ENCODE measurements around the gene CEMIP2. TPM values are rescaled to one million over a fixed set of nuclear protein-coding genes. Genes with fewer than 3 reads are reported as not detected.

CEMIP2 gene
- polyA plus RNA-seq, 1 of the 3 experiments (the other 2 are of a cell fraction) = 39.8 TPM

DNA sequence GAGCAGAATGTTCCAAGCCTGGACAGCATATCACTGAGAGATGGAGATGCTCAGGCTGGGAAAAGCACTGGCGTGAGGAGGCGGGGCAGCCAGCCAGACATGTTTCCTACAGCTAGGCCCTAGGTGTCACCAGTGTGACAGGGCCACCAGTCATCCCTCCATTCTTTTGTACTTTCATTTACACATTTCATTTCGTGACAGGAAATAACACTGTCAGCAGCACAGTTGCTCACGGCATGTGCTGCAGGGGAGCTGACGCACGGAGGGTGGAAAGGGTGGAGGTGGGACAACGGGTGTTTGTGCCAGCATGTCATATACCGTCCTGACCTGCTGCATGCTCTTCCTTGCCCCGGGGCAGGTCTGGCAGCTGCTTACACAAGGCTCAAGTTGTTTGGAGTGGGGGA is 14.8 kb upstream of the CEMIP2 start:
- Histone ChIP-seq H3F3A (replicated peaks; ENCODE audit: insufficient read depth) (peaks cover 5% of the 10 kb centered on the region), H3K4me2 (no peak overlapping the region), H3K9me3 (no peaks in the 10 kb centered on the region), H3K4me1 (ENCODE audit: control insufficient read depth in 1 of 2, insufficient read depth in 2 of 2, low read depth in 1 of 2, low read length in 1 of 2) (peaks cover 0 to 4% of the 10 kb centered on the region in 2 experiments; a peak in 1 of 4 replicates), H3K9ac (no peak overlapping the region), H3K27ac (ENCODE audit: low read depth in 2 of 2, low read length in 1 of 2) (no peak overlapping the region), H3K36me3 (replicated peaks in 1 of 2; ENCODE audit: control insufficient read depth in 1 of 2, insufficient read depth in 2 of 2, low read length in 1 of 2) (no peaks in the 10 kb centered on the region), H3K27me3 (ENCODE audit: insufficient read depth) (peaks cover 7% of the 10 kb centered on the region; the same call in 1 of the 2 replicates), H3K79me2 (ENCODE audit: insufficient read depth) (no peaks in the 10 kb centered on the region), H3K9me2 (no peaks in the 10 kb centered on the region), H3K4me3 (ENCODE audit: low read depth in 2 of 2, low read length in 1 of 2) (no peak overlapping the region), H2AFZ (ENCODE audit: low read depth) (no peak overlapping the region), H4K20me1 (ENCODE audit: insufficient read depth) (no peaks in the 10 kb centered on the region)
- DNase-seq = no peak
- ChIA-PET CTCF (interaction anchor here (0.7 to 1.2 kb wide), 2 partner anchors 10 to 23 kb away, joined by 3 to 4 read pairs; no protein-coding TSS in a partner anchor), POLR2A (no interaction called here)
- TF ChIP-seq ELF1 (IDR thresholded peaks at IDR 0.05) = no peak
- no peak for TF ChIP-seq FOXM1 (IDR thresholded peaks at IDR 0.05; ENCODE audit: low read depth)
- TF ChIP-seq MXI1 (IDR thresholded peaks at IDR 0.05; ENCODE audit: low read depth, low read length) = no peak
- TF ChIP-seq CHD2 (IDR thresholded peaks at IDR 0.05; ENCODE audit: low read length, partially characterized antibody) = no peak
- no peak for TF ChIP-seq IRF3 (IDR thresholded peaks at IDR 0.05; ENCODE audit: low read depth, low read length)
- TF ChIP-seq, protein P1, sequence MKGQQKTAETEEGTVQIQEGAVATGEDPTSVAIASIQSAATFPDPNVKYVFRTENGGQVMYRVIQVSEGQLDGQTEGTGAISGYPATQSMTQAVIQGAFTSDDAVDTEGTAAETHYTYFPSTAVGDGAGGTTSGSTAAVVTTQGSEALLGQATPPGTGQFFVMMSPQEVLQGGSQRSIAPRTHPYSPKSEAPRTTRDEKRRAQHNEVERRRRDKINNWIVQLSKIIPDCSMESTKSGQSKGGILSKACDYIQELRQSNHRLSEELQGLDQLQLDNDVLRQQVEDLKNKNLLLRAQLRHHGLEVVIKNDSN (IDR thresholded peaks at IDR 0.05; ENCODE audit: borderline replicate concordance, low read depth) = no peak
- no peak for TF ChIP-seq RCOR1 (IDR thresholded peaks at IDR 0.05; ENCODE audit: low read length)
- TF ChIP-seq EP300 (IDR thresholded peaks at IDR 0.05; ENCODE audit: borderline replicate concordance in 1 of 2, low read depth in 1 of 2, low read length in 1 of 2) = no peak
- TF ChIP-seq CTCF (IDR thresholded peaks at IDR 0.05) = no peak
- no peak for TF ChIP-seq TEAD4 (IDR thresholded peaks at IDR 0.05; ENCODE audit: borderline replicate concordance, insufficient read depth)
- TF ChIP-seq NRF1 (IDR thresholded peaks at IDR 0.05; ENCODE audit: low read depth, low read length) = no peak
- no peak for TF ChIP-seq FOSL2 (IDR thresholded peaks at IDR 0.05; ENCODE audit: borderline replicate concordance, low read depth)
- TF ChIP-seq GATA2 (CRISPR knock-in tag; IDR thresholded peaks at IDR 0.05) = no peak
- TF ChIP-seq TAF1 (IDR thresholded peaks at IDR 0.05; ENCODE audit: borderline replicate concordance, low read depth, low read length) = no peak
- TF ChIP-seq POLR2AphosphoS5 (IDR thresholded peaks at IDR 0.05; ENCODE audit: low read depth, low read length) = no peak
- WGBS (ENCODE audit: low lambda C conversion rate) = 31% methylated on average over 9 of the region's 9 CpGs
